Stimulated activated CD8-positive, alpha-beta memory T cell treated with anti-CD3 and anti-CD28 coated beads, Interleukin-4, amount 100 ng/mL, for 4 hours (primary cell): ENCODE results near the gene C10orf67.
A peak's percentile ranks its signal among the peaks of the same experiment; 100 is the strongest.
"Not testable (repeated sequence)": the region's sequence is repeated elsewhere in the genome, so short reads cannot be mapped to it uniquely, and the experiment has no call there.

ENCODE experiments used
- DNase-seq, 2 donors: peaks; one replicate each; pipeline ENCODE4 v3.0.0-alpha.2; 2020; ENCODE audit warnings: low read depth in 2 of 2, low spot score in 1 of 2

Gene C10orf67

DNA sequence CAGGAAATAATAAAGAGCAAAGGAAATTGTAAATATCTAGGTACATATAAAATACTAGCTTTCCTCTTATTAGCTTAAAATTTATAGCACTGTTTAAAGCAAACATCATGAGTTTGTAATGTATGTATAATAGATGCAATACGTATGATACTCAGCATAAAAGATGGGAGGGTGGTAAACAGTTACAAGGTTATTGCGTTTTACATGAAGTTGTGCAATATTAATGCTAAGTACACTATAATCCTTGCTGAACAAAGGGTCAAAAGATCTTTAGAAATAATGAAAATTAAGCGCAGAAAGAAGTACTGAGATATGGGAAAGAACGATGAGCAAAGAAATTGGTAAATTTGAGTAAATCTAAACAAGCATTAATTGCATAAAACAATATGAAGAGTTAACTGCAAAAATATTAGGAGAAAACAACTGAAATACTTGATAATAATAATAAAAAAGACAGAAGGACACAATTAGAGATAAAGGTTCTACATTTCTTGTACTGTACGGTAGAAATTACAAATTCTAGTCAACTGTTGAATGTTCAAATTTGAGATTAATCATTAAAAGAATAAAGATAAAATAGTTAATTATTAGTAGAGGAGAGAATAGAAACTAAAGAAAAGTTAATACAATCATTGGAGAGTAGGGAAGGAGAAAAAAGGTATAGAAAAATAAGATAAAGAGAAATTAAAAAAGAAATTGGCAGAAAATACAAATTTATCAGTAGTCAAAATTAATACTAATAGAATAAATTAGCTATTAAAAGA, 17.9 kb downstream of the C10orf67 start:
- no peak for DNase-seq

GRCh38 chr10:23325132-23325531, 19.5 kb downstream of the C10orf67 start:
- no peak for DNase-seq

GRCh38 chr10:23324351-23324750, 20.2 kb downstream of the C10orf67 start:
- DNase-seq: no peak

DNA sequence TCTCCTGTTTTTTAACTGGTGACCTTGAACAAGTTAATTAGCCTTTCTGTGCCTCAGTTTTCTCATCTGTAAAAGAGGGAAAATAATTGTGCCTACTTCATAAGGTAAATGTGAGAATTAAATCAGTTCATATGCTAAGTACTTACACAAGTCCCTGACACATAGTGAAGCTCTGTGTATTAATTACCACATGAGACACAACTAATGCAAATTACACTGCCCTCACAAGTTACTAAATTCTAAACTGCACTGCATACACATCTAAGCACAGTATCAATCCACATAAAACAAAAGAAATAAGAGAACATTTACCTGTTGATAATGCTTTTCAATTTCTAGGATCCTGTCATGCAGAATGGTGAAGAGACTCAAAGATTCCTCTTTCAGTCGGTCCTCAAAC, 22.5 kb downstream of the C10orf67 start:
- DNase-seq: no peak

GRCh38 chr10:23319835-23320234, 24.8 kb downstream of the C10orf67 start:
- DNase-seq: no peak

DNA sequence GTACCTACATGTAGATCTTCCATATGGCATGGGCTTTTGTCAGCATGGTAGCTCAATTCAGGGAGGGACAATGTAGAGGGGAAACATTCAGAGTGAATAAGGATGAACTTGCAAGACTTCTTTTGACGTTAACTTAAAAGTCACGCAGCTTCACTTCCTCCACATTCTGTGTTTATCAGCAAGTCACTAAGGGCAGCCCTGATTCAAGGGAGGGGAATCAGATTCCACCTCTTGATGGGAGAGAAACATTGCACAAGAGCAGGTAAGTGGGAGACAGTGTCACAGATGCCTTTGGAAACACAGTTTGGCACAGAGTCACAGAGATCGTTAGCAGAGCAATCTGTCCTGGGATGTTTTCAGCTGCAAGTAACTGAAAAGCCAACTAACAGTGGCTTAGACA, 26.2 kb downstream of the C10orf67 start:
- no peak for DNase-seq

DNA sequence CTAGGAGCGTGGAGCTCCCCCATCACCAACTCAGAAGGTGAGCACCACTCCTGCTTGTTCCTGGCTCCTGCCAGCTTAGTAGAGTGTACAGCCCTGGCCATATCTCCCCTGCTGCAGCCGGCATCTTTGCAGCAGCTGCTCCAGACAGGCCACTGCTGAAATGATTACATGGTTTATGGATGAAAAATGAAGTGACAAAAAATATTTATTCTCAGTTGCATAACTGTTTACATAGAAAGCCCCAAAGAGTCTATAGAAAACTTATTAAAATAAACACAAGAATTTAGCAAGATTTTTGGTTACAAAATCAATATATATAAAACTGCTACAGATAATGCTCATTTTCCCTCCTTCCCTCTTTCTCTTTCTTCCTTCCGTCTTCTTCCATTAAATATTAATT, 27.2 kb downstream of the C10orf67 start:
- DNase-seq: no peak

GRCh38 chr10:23316406-23316805, 28.2 kb downstream of the C10orf67 start:
- no peak for DNase-seq

DNA sequence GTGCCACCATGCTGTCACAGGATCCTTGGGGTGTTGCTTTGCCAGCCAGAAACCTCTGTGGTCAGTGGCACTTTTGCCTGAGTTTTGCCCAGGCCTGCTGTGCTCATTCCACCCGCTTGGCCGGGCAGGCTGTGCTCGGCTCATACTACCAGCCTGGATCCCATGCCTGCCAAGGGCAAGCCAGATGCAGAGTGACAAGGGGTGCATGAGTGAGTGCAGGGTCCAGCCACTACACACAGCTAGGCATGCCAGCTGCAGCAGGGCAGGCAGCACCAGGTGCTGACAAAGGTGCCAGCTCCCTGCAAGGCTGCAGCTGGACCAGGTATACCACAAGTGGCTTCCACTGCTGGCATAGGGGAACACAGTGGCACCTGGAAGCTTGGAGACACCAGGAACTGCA, 28.6 kb downstream of the C10orf67 start:
- DNase-seq: no peak

DNA sequence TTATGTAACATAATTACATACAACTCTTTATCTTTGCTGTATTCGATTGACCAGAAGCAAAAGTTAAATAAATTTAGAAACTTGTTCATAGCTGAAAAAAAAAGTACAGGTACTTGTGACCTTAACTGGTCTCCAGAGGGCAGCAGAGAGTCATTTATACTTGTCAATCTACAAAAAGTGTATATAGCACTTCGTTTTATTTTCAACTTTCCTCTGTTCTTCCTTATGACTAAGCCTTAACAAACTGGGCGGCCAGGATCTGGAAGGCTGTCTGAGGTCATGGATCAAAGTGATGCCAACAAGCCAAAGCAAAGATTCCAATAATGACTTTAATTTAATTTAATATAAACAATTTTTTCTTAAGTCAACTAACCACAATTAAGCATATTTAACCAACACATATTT, 29.8 kb downstream of the C10orf67 start:
- DNase-seq: peak in 1 of 2 donors; percentile 27

GRCh38 chr10:23311034-23311433, 33.6 kb downstream of the C10orf67 start:
- no peak for DNase-seq

GRCh38 chr10:23310404-23310803, 34.2 kb downstream of the C10orf67 start:
- no peak for DNase-seq

- DNase-seq: not testable (repeated sequence)
Measured at GRCh38 chr10:23299961-23300360, 44.6 kb downstream of the C10orf67 start.

DNA sequence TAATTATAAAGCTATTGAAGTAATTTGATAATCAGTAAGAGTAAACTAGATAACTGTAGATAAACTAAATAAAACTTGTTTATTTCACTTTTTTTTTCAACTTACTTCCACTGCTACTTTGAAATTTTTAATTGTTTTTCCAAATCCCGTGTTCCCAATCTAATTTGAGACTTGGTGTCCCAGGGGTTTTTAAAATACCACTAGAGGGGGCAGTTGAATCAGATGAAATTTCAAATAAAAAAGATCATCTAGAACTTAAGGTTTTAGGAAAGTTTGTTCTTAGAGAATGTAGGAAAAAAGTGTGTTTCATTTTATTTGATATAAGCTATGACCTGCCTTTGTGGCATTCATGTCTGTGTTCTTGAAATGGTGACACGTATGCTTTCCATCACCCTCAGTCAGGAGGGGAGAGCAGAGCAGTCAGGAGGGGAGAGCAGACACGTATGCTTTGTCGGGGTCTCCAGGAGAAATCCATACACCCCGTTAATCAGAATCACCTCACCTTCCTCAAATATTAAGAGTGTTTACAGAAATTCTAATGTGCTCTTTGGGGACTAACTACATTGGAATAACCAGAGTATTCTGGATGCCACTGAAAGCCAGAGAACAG, 49.9 kb downstream of the C10orf67 start:
- no peak for DNase-seq

DNA sequence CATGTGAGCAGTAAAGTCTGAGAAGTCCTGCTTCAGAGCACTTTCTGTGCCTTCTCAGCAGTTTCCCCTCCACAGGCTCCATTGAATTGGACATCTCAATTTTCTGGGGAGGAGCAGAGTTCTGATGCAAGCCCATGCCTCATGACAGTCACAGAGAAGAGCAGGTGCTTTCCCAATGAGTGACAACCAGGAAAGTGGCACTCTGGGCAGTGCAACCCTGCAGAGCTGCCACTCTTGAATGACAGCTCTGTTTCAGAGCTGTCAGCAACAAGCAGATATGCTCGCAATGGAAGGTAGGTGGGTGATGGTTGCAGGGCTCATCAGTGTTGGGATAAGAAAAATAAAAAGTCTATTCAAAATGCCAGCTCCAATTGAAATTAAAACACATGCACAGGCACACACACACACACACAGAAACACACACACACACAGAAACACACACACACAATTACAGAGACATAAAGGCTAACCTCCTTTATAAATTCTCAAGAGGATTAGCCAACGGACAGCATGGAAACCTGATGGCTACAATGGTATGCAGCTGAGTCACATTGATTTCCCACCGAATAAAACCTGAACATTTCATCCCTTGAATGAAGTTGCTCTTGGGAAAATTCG, 50.5 kb downstream of the C10orf67 start:
- no peak for DNase-seq

DNA sequence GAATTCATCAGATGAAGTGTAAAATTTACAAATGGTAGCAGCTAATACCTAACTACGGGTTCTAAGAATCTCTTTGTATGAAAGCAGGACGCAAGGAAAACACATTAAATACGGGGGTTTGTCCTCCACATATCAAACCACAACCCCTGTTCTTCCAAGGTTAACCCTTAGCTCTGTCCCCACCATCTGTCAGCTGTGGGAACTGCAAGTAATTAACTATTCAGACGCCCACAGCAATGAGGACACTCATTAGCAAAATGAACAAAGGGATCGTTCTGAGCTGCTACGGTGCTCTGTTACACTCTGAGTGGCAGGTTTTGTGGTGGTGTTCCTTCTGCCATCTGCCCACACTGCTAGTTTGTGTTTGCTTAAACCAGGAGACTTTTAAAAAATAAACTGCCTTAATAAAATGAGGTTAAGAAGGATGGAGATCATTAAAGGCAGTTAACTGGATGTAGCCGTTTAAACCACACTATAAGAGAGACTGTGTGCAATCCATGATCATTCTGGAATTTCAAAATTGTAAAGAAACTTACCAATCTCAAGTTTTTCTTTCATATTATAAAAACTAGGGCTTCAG, 51.4 kb downstream of the C10orf67 start:
- DNase-seq: no peak

GRCh38 chr10:23291551-23292334, 52.9 kb downstream of the C10orf67 start:
- DNase-seq: no peak

DNA sequence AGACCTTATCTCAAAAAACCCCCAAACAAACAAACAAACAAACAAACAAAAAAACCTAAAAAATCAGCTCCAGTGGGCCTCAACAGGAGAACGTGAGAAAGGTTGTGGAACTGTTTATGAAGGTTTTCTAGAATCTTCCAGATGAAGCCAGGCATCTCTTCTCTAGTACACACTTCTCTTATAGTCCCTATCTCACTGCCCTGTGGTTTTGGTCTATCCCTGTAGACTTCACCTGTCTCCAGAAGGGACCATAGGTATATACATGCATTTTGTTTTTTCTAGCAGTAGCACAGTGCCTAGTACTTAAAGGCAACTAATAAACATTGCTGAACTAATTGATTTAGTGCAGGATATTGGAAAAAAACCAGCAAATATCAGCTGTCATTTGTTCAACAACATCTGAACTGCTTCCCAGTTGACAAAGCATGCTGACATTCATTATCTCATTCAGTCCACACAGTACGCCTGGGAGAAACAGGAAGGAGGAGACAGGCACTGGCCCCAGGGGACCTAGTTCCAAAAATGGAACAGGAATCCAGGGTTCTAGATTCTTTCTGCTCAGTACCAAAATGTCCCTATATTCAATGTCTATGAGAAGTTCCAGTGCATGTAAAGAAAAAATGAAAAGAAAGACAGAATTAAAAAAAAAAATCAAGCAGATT, 59.8 kb downstream of the C10orf67 start:
- no peak for DNase-seq

- DNase-seq: no peak
Measured at GRCh38 chr10:23284155-23284554, 60.4 kb downstream of the C10orf67 start.

DNA sequence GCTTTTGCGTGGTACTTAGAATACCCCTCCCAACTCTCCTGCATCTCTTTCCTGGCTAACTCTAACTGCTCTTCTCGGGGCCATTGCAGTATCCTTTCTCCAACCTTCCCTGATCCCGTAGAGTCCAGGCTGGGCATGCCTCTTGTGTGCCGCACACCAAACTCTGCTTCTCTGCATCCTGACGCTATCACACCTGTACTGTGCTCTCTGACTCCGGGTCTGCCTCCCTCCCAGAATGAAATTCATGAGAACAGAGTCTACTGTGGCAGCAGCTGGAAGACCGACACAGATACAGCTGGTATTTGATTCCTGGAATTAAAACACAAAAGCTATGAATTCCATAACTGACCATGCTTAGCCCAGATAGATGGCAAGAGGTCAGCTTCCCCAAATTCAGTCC, 60.9 kb downstream of the C10orf67 start:
- DNase-seq: no peak

GRCh38 chr10:23281044-23281433, 63.6 kb downstream of the C10orf67 start:
- no peak for DNase-seq
